HG02623 (cell line): Measurements from ENCODE around the gene CARD14.
"Not testable (repeated sequence)": the region's sequence is repeated elsewhere in the genome, so short reads cannot be mapped to it uniquely, and the experiment has no call there.

Experiments
- ATAC-seq: cut with Tn5 transposase; IDR thresholded peaks from one replicate; pipeline ENCODE4 v1.9.1; 2021; ENCODE audit warnings: moderate library complexity; ENCODE audit not compliant: unreplicated experiment

Gene CARD14

GRCh38 chr17:80248001-80248893, 78.4 kb downstream of the CARD14 start:
- ATAC-seq: no peak

- ATAC-seq: no peak
Measured at GRCh38 chr17:80248894-80249710, 79.3 kb downstream of the CARD14 start.

- no peak for ATAC-seq
Measured at GRCh38 chr17:80251966-80252365, 82.1 kb downstream of the CARD14 start.

GRCh38 chr17:80252871-80253270, 83.0 kb downstream of the CARD14 start:
- no peak for ATAC-seq

GRCh38 chr17:80253631-80254395, 84.0 kb downstream of the CARD14 start:
- no peak for ATAC-seq

GRCh38 chr17:80254396-80255251, 84.8 kb downstream of the CARD14 start:
- peak; percentile 46 for ATAC-seq

GRCh38 chr17:80256034-80256350, 86.2 kb downstream of the CARD14 start:
- no peak for ATAC-seq

- ATAC-seq: no peak
Measured at GRCh38 chr17:80257716-80258213, 87.9 kb downstream of the CARD14 start.

- not testable (repeated sequence) for ATAC-seq
Measured at GRCh38 chr17:80258296-80258695, 88.5 kb downstream of the CARD14 start.
